HL-60 (cell line): ENCODE data around the gene LMBRD1.
"Not testable (repeated sequence)": the region's sequence is repeated elsewhere in the genome, so short reads cannot be mapped to it uniquely, and the experiment has no call there.

Experiments used
- DNase-seq, 2 experiments: peaks; one replicate each; pipeline ENCODE4 v3.0.0-alpha.2; 2010 to 2020; ENCODE audit warnings: low read depth in 1 of 2, low spot score in 1 of 2
- H3K27ac ChIP-seq: fragments of 250-450 bp; sonication (Bioruptor Pico); replicated peaks from 2 replicates; pipeline ENCODE4 v1.5.1; 2020; ENCODE audit warnings: mild to moderate bottlenecking, moderate library complexity
- H3K27me3 ChIP-seq: fragments of 250-450 bp; sonication (Bioruptor Pico); 2 replicates; pipeline ENCODE4 v1.5.1; 2021; ENCODE audit warnings: mild to moderate bottlenecking, moderate library complexity; ENCODE audit not compliant: insufficient read depth, poor library complexity, severe bottlenecking
- H3K4me3 ChIP-seq: replicated peaks from 2 replicates; pipeline ENCODE4 v1.5.1; 2011; ENCODE audit warnings: mild to moderate bottlenecking, control low read depth, low read length; ENCODE audit not compliant: insufficient read depth
- CTCF ChIP-seq: IDR thresholded peaks from one replicate; pipeline ENCODE4 v1.5.1; 2011; ENCODE audit warnings: low read length, control low read depth, inconsistent platforms; ENCODE audit not compliant: insufficient read depth
- GABPA ChIP-seq: IDR thresholded peaks from 2 replicates; pipeline ENCODE4 v1.6.1; 2012; ENCODE audit warnings: low read depth
- POLR2AphosphoS5 ChIP-seq: IDR thresholded peaks from 2 replicates; pipeline ENCODE4 v1.6.1; 2012; ENCODE audit warnings: low read depth
- REST ChIP-seq: IDR thresholded peaks from 2 replicates; pipeline ENCODE4 v1.6.1; 2012; ENCODE audit warnings: low read depth; ENCODE audit not compliant: insufficient replicate concordance
- SPI1 ChIP-seq: IDR thresholded peaks from 2 replicates; pipeline ENCODE4 v1.6.1; 2012; ENCODE audit warnings: low read depth, mild to moderate bottlenecking, borderline replicate concordance

The LMBRD1 gene

GRCh38 chr6:69790629-69791028 is 6.2 kb downstream of the LMBRD1 start:
- TF ChIP-seq GABPA = no peak
- no peak for TF ChIP-seq SPI1
- no peak for TF ChIP-seq POLR2AphosphoS5
- no peak for TF ChIP-seq CTCF
- no peak for TF ChIP-seq REST
- no peak for DNase-seq
- Histone ChIP-seq H3K27me3 (no peaks in the 10 kb centered on the region), H3K4me3 (no peak overlapping the region), H3K27ac (no peak overlapping the region)

GRCh38 chr6:69789578-69789977 is 7.2 kb downstream of the LMBRD1 start:
- no peaks in the 10 kb centered on the region for H3K27me3 ChIP-seq
- no peak for TF ChIP-seq POLR2AphosphoS5
- no peak for DNase-seq
- no peak overlapping the region for H3K4me3 ChIP-seq
- no peak overlapping the region for H3K27ac ChIP-seq

GRCh38 chr6:69787436-69787835 is 9.4 kb downstream of the LMBRD1 start:
- not testable (repeated sequence) for DNase-seq

GRCh38 chr6:69785697-69786096 is 11.1 kb downstream of the LMBRD1 start:
- no peak overlapping the region for H3K27ac ChIP-seq
- no peak for DNase-seq
- H3K4me3 ChIP-seq = no peak overlapping the region
- no peaks in the 10 kb centered on the region for H3K27me3 ChIP-seq
- no peak for TF ChIP-seq CTCF
- no peak for TF ChIP-seq POLR2AphosphoS5
- no peak for TF ChIP-seq SPI1
- no peak for TF ChIP-seq REST
- TF ChIP-seq GABPA = no peak

More at GRCh38 chr6:69787436-69787835, 9.4 kb downstream of the LMBRD1 start:
- not testable (repeated sequence) for H3K4me3 ChIP-seq, H3K27ac ChIP-seq, H3K27me3 ChIP-seq

- no peak for TF ChIP-seq CTCF
- no peak for TF ChIP-seq POLR2AphosphoS5
- TF ChIP-seq REST = no peak
- TF ChIP-seq GABPA = no peak
- TF ChIP-seq SPI1 = no peak
- Histone ChIP-seq H3K27ac (no peak overlapping the region), H3K27me3 (no peaks in the 10 kb centered on the region), H3K4me3 (no peak overlapping the region)
- DNase-seq = no peak
These were observed 12.0 kb downstream of the LMBRD1 start for GRCh38 chr6:69784595-69785377.
